ENCODE results near the gene IGSF11.

DNA sequence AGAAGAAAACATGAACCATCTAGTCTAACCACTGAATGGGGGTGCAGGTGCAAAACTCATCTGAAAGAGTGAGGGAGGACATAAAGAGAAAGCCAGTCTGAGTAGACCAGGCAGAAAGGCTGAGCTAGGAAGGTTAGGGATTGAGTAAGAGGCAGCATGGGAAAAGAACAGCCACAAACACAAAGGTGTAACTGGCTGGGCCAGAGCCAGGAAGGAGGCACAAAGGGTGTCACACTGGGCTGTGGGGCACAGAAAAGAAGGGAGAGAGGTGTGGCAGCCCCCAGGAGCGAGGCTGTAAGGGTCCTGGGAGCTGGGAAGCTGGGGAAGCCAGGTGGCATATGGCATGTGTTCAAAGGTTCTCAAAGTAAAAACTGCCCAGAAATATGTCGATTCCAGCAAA lies 18.7 kb downstream of the IGSF11 start:
- TF ChIP-seq, protein P1, sequence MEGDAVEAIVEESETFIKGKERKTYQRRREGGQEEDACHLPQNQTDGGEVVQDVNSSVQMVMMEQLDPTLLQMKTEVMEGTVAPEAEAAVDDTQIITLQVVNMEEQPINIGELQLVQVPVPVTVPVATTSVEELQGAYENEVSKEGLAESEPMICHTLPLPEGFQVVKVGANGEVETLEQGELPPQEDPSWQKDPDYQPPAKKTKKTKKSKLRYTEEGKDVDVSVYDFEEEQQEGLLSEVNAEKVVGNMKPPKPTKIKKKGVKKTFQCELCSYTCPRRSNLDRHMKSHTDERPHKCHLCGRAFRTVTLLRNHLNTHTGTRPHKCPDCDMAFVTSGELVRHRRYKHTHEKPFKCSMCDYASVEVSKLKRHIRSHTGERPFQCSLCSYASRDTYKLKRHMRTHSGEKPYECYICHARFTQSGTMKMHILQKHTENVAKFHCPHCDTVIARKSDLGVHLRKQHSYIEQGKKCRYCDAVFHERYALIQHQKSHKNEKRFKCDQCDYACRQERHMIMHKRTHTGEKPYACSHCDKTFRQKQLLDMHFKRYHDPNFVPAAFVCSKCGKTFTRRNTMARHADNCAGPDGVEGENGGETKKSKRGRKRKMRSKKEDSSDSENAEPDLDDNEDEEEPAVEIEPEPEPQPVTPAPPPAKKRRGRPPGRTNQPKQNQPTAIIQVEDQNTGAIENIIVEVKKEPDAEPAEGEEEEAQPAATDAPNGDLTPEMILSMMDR (IDR thresholded peaks at IDR 0.05 in 8 of 11, conservative IDR thresholded peaks at IDR 0.05 in 3 of 11): no peak
- TF ChIP-seq POLR2AphosphoS5 (IDR thresholded peaks at IDR 0.05) (no peak), POLR2A (IDR thresholded peaks at IDR 0.05) (no peak)
